Stimulated activated CD4-positive, alpha-beta T cell treated with anti-CD3 and anti-CD28 coated beads, Interleukin-15, amount 100 ng/mL, for 1 hour (primary cell): ENCODE data around the gene FRMD8.
A peak's percentile ranks its signal among the peaks of the same experiment; 100 is the strongest.
"Not testable (repeated sequence)": the region's sequence is repeated elsewhere in the genome, so short reads cannot be mapped to it uniquely, and the experiment has no call there.

Experiments
- DNase-seq, 2 donors: peaks; one replicate each; pipeline ENCODE4 v3.0.0-alpha.2; 2020; ENCODE audit warnings: low read depth in 1 of 2, low spot score in 1 of 2

Gene FRMD8

GRCh38 chr11:65413077-65413664 is 26.7 kb downstream of the FRMD8 start:
- not testable (repeated sequence) for DNase-seq

- DNase-seq: no peak
Observed at GRCh38 chr11:65414776-65415498, 28.5 kb downstream of the FRMD8 start.

GRCh38 chr11:65415499-65416340 is 29.3 kb downstream of the FRMD8 start:
- DNase-seq: no peak

GRCh38 chr11:65416341-65416824 is 29.9 kb downstream of the FRMD8 start:
- DNase-seq: peak; percentile 85 to 90

- DNase-seq: no peak
Observed at GRCh38 chr11:65416841-65417701, 30.6 kb downstream of the FRMD8 start.

- no peak for DNase-seq
Observed at GRCh38 chr11:65417702-65418430, 31.4 kb downstream of the FRMD8 start.

GRCh38 chr11:65418431-65418680 is 31.9 kb downstream of the FRMD8 start:
- DNase-seq: no peak

GRCh38 chr11:65418681-65419459 is 32.4 kb downstream of the FRMD8 start:
- DNase-seq: peak; percentile 64 to 72

- no peak for DNase-seq
Observed at GRCh38 chr11:65419460-65419771, 33.0 kb downstream of the FRMD8 start.

GRCh38 chr11:65419772-65420481 is 33.5 kb downstream of the FRMD8 start:
- DNase-seq: peak; percentile 31 to 37

- no peak for DNase-seq
Observed at GRCh38 chr11:65420506-65420905, 34.1 kb downstream of the FRMD8 start.

- peak; percentile 67 to 77 for DNase-seq
Observed at GRCh38 chr11:65420979-65421793, 34.7 kb downstream of the FRMD8 start.

- peak; percentile 88 to 92 for DNase-seq
Observed at GRCh38 chr11:65421794-65422632, 35.6 kb downstream of the FRMD8 start.

GRCh38 chr11:65422633-65423515 is 36.4 kb downstream of the FRMD8 start, which contains the start of gene NEAT1:
NEAT1 (plus strand) TSS chr11:65422798.
- peak; percentile 86 to 91 for DNase-seq

GRCh38 chr11:65423516-65424204 is 37.2 kb downstream of the FRMD8 start:
- no peak for DNase-seq
